Activated T-helper 1 cell treated with anti-CD3 and anti-CD28 coated beads, Interleukin-12 subunit alpha, Interleukin-12 subunit beta, Interleukin-2, Interleukin-4 antibody, amounts not matched to agents 30 ng/mL and 10 ng/mL and 1 ng/mL, durations not matched to agents 14 hours and 24 hours and 36 hours (primary cell): ENCODE data around the gene SPAG8. TPM values are rescaled to one million over a fixed set of nuclear protein-coding genes. Genes with fewer than 3 reads are reported as not detected.
A peak's percentile ranks its signal among the peaks of the same experiment; 100 is the strongest.

Source experiments
- DNase-seq: peaks from one replicate; pipeline ENCODE4 v3.0.0; 2021; ENCODE audit warnings: low spot score
- H3K27ac Mint-ChIP-seq: one replicate; pipeline ENCODE4 v1.8.0; 2021; ENCODE audit warnings: mild to moderate bottlenecking, mixed read lengths
- H3K27me3 Mint-ChIP-seq: one replicate; pipeline ENCODE4 v1.8.0; 2022; ENCODE audit warnings: mild to moderate bottlenecking, moderate library complexity, mixed read lengths; ENCODE audit not compliant: insufficient read depth
- H3K36me3 Mint-ChIP-seq: one replicate; pipeline ENCODE4 v1.8.0; 2021; ENCODE audit warnings: low read depth, mixed read lengths
- H3K4me1 Mint-ChIP-seq: one replicate; pipeline ENCODE4 v1.8.0; 2021; ENCODE audit warnings: low read depth, mixed read lengths
- H3K4me3 Mint-ChIP-seq: one replicate; pipeline ENCODE4 v1.8.0; 2021; ENCODE audit warnings: mild to moderate bottlenecking, moderate library complexity, mixed read lengths
- H3K9me3 Mint-ChIP-seq: one replicate; pipeline ENCODE4 v1.8.0; 2021; ENCODE audit warnings: mixed read lengths
- intact Hi-C: fragments of 100-400 bp; cut with micrococcal nuclease; formaldehyde crosslinking; loops from one replicate; pipeline ENCODE4 v1.15.1; 2024
- total RNA-seq: library from RNA; stranded (reverse); gene quantifications from 2 replicates; pipeline ENCODE4 v1.2.3, GENCODE V29; 2022

SPAG8 gene, protein sequence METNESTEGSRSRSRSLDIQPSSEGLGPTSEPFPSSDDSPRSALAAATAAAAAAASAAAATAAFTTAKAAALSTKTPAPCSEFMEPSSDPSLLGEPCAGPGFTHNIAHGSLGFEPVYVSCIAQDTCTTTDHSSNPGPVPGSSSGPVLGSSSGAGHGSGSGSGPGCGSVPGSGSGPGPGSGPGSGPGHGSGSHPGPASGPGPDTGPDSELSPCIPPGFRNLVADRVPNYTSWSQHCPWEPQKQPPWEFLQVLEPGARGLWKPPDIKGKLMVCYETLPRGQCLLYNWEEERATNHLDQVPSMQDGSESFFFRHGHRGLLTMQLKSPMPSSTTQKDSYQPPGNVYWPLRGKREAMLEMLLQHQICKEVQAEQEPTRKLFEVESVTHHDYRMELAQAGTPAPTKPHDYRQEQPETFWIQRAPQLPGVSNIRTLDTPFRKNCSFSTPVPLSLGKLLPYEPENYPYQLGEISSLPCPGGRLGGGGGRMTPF
- total RNA-seq = 0.66 and 1.0 TPM in 2 replicates

DNA sequence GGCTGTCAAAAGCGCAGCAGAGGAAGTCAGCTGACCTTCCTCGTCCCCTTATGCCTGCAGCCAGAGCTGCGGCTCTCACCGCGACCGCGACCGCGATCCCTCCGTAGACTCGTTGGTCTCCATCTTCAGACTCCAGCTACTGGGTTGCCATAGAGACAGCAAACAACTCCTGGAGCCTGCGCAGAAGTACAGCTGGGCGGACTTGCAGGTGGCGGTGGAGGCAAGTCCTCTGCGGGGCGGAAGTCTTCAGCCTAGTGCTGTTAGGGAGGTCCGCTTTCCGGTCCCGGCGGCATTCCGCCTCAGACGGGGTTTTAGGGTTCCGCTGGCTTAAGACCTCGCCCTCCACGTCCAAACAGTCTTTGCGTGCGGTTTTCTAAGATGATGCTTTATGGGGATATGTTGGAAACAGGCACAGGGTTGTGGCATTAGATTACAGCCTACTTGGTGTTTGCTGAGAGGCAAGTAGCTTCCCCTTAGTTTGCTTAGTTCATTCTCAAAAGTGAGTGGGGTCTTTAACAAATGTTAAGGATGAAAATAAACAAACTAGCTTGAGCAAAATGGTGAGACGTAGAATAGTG lies at the start of gene SPAG8:
SPAG8 (minus strand) TSS at position 238 of the 578 bp plus-strand sequence; CDS start at position 123, 115 bp downstream.
- H3K4me1 Mint-ChIP-seq = peaks cover 31% of the 10 kb centered on the region
- H3K27ac Mint-ChIP-seq = peak within 1 kb of the TSS; percentile 85
- peak; percentile 95 for DNase-seq
- H3K36me3 Mint-ChIP-seq = peaks cover 20% of the 10 kb centered on the region
- no peaks in the 10 kb centered on the region for H3K9me3 Mint-ChIP-seq
- peak within 1 kb of the TSS; percentile 91 for H3K4me3 Mint-ChIP-seq
- no peaks in the 10 kb centered on the region for H3K27me3 Mint-ChIP-seq
- intact Hi-C loops = loop anchor here (1.0 to 10.0 kb wide), 6 partner anchors 22 to 1355 kb away; partner anchors contain the start of genes CREB3, DNAI1, FAM219A and GLIPR2

DNA sequence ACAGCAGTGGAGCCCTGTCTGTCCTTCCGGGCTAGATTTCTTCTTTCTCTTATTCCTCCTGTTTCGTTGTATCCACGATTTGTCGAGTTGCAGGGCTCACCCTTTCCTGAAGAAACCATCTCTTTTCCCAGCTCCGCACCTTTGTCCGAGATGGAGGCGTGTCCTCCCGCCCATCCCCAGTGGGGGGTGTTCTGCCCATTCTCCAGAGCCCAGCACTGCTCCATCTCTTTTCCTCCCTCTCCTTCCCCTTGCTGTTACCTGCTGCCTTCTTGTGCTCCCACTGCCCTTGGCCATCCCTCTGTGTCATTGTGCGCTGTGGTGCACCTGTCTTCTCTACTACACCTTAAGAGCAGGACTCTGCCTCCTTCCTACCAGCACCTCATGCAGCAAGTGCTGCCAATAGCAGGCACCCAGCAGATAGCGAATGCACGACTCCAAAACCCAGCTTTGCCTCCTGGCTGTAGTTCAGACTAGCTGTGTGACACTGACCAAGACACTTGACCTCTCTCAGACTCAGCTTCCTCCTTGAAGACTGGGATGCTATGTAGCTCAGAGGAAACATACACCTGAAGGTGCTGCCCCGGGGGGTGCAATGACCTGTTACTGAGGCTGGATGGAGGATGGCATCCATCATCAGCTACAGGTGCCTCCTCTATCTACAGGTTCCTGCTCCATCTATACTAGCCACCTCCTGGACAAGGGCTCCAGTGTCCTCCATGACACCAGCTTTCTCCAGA lies 49.3 kb upstream of the SPAG8 start:
- H3K4me3 Mint-ChIP-seq = no peak overlapping the region
- intact Hi-C loops = no loop called here
- no peak for DNase-seq
- H3K27me3 Mint-ChIP-seq = peaks cover 6% of the 10 kb centered on the region
- no peaks in the 10 kb centered on the region for H3K36me3 Mint-ChIP-seq
- no peaks in the 10 kb centered on the region for H3K9me3 Mint-ChIP-seq
- no peaks in the 10 kb centered on the region for H3K4me1 Mint-ChIP-seq
- H3K27ac Mint-ChIP-seq = no peak overlapping the region

- H3K27ac Mint-ChIP-seq = no peak overlapping the region
- H3K36me3 Mint-ChIP-seq = no peaks in the 10 kb centered on the region
- no peak overlapping the region for H3K4me3 Mint-ChIP-seq
- no peaks in the 10 kb centered on the region for H3K9me3 Mint-ChIP-seq
- intact Hi-C loops = no loop called here
- DNase-seq = no peak
- peaks cover 6% of the 10 kb centered on the region for H3K27me3 Mint-ChIP-seq
- H3K4me1 Mint-ChIP-seq = no peaks in the 10 kb centered on the region
These were observed 47.9 kb upstream of the SPAG8 start for GRCh38 chr9:35859990-35860339.

- no peak for DNase-seq
- Mint-ChIP-seq H3K4me1 (no peaks in the 10 kb centered on the region), H3K36me3 (no peaks in the 10 kb centered on the region), H3K27me3 (peaks cover 6% of the 10 kb centered on the region), H3K4me3 (no peak overlapping the region), H3K27ac (no peak overlapping the region), H3K9me3 (no peaks in the 10 kb centered on the region)
- intact Hi-C loops = no loop called here
These were observed 47.4 kb upstream of the SPAG8 start for GRCh38 chr9:35859310-35859989.

DNA sequence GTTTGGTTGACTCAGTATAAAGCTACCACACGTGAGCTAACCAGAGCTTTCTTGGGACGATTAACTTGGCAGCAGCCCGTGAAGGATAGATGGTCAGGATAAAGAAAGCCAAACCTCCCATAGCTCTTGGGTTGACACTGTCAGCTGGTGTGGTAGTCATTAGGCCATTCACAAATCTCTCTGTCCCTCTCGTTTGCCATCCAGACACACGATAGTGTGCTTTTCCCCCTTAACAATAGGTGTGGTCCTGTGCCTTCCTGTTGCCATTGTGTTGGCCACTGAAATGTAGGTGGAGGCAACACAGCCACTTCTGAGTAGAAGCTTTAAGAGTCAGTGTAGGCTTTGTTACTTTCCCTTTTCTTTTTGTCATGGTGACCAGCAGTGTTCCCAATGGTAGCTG lies 46.4 kb upstream of the SPAG8 start:
- Mint-ChIP-seq H3K9me3 (no peaks in the 10 kb centered on the region), H3K4me1 (no peaks in the 10 kb centered on the region), H3K36me3 (no peaks in the 10 kb centered on the region), H3K27me3 (peaks cover 6% of the 10 kb centered on the region), H3K27ac (no peak overlapping the region), H3K4me3 (no peak overlapping the region)
- intact Hi-C loops = no loop called here
- DNase-seq = no peak

- no peak for DNase-seq
- intact Hi-C loops = no loop called here
- Mint-ChIP-seq H3K27ac (no peak overlapping the region), H3K4me3 (no peak overlapping the region), H3K9me3 (no peaks in the 10 kb centered on the region), H3K36me3 (no peaks in the 10 kb centered on the region), H3K27me3 (peaks cover 3% of the 10 kb centered on the region), H3K4me1 (no peaks in the 10 kb centered on the region)
These were observed 44.8 kb upstream of the SPAG8 start for GRCh38 chr9:35856882-35857281.

GRCh38 chr9:35856206-35856605 lies 44.1 kb upstream of the SPAG8 start:
- Mint-ChIP-seq H3K36me3 (no peaks in the 10 kb centered on the region), H3K4me3 (no peak overlapping the region), H3K4me1 (no peaks in the 10 kb centered on the region), H3K27me3 (no peaks in the 10 kb centered on the region), H3K27ac (no peak overlapping the region), H3K9me3 (no peaks in the 10 kb centered on the region)
- DNase-seq = no peak
- intact Hi-C loops = no loop called here

GRCh38 chr9:35854091-35854762 lies 42.2 kb upstream of the SPAG8 start:
- H3K27ac Mint-ChIP-seq = no peak overlapping the region
- intact Hi-C loops = no loop called here
- H3K27me3 Mint-ChIP-seq = peaks cover 2% of the 10 kb centered on the region
- H3K36me3 Mint-ChIP-seq = no peaks in the 10 kb centered on the region
- H3K4me3 Mint-ChIP-seq = no peak overlapping the region
- no peaks in the 10 kb centered on the region for H3K4me1 Mint-ChIP-seq
- no peak for DNase-seq
- no peaks in the 10 kb centered on the region for H3K9me3 Mint-ChIP-seq

DNA sequence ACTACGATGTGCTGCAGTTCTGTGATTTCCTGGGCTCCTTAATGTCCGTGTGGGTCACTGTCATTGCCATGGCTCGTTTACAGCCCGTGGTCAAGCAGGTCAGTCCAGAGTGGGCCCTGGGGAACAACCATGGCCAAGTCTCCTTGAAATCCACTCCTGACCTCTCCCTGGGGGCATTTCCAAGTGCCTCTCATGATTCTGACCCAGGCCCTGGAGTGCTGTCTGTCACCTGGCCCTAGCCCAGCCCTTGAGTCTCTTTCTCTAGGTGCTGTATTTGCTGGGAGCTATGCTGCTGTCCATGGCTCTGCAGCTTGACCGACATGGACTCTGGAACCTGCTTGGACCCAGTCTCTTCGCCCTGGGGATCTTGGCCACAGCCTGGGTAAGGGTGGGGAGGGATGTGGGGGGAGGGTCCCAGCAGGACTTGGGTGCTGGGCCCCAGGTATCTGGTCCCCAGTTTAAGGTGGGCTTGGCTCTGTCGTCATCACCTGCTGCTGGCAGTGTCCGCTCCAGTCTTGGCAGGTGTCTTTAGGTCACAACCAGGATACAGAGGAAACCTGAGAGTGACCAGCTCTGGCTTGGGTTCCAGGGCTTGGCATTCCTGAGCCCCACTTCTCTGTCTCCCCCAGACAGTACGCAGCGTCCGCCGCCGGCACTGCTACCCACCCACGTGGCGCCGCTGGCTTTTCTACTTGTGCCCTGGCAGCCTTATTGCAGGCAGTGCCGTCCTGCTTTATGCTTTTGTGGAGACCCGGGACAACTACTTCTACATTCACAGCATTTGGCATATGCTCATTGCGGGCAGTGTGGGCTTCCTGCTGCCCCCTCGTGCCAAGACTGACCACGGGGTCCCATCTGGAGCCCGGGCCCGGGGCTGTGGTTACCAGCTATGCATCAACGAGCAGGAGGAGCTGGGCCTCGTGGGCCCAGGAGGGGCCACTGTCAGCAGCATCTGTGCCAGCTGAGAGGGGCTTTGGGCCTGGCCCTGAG lies 41.1 kb upstream of the SPAG8 start:
- DNase-seq = no peak
- Mint-ChIP-seq H3K9me3 (no peaks in the 10 kb centered on the region), H3K4me3 (no peak overlapping the region), H3K36me3 (no peaks in the 10 kb centered on the region), H3K27ac (no peak overlapping the region), H3K27me3 (peaks cover 2% of the 10 kb centered on the region), H3K4me1 (peaks cover 2% of the 10 kb centered on the region)
- intact Hi-C loops = no loop called here

DNA sequence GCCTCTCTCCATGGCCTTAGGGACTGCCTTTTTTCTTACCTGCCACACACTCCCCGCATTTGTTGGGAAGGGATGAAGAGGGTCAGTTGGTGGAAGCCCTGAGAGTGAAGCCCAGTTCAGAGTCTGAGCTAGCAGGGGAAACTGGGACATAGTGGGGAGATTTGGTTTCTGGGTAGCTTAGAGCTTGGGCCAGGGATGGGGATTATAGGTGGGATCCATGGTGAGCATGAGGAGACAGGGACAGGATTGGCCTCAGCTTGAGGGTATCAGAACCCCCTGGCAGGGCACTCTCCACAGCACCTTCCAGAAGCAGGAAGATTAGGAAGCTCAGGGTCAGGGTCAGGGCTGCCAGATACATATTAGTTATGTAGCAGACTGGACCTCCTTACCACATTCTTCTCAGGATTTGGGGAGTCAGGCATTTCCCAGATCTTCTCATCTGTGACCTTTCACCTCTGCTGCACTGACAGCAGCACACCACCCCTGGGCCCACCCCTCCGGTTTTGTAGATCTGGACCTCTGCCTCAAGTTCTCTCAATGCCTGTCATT lies 40.3 kb upstream of the SPAG8 start:
- intact Hi-C loops = no loop called here
- H3K4me1 Mint-ChIP-seq = peaks cover 6% of the 10 kb centered on the region
- no peak for DNase-seq
- H3K36me3 Mint-ChIP-seq = no peaks in the 10 kb centered on the region
- H3K9me3 Mint-ChIP-seq = no peaks in the 10 kb centered on the region
- no peak overlapping the region for H3K4me3 Mint-ChIP-seq
- no peak overlapping the region for H3K27ac Mint-ChIP-seq
- H3K27me3 Mint-ChIP-seq = peaks cover 2% of the 10 kb centered on the region

DNA sequence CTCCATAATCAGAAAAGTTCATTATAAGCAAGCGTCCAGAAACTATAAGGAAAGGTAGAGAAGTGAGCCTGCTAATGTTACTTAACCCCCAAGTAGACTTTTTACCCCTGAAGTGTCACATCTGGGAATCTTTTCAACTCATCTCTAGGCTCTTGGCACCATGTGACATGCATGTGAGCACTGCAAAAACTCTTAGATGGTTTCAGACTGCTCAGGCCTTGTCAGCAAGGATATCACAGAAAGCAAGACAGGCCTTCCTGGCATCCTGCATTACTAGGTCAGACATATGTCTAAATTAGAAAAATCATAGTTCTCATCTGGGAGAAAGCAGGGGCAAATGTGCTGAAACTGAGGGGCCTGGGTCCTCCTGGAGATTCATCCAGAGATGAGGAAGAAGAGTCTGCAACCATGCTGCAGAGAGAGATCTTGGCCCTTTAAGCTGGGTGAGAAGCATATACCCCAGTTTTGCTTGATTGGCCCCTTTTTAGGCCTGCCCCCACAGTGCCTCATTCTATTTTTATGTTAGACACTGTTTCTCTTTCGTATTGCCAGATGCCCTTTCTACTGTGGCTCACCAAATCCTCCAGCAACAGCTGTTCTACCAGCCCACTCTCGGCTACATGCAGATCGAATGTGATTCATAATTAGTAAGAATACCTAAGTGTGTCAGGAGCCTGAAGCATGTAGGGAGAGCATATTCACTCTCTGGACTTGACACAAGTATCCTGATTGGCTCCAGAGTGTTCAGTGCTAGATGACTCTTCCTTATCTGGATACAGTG lies 35.9 kb upstream of the SPAG8 start:
- DNase-seq = no peak
- Mint-ChIP-seq H3K27me3 (peaks cover 5% of the 10 kb centered on the region), H3K36me3 (no peaks in the 10 kb centered on the region), H3K4me1 (peaks cover 30% of the 10 kb centered on the region), H3K27ac (no peak overlapping the region), H3K9me3 (no peaks in the 10 kb centered on the region), H3K4me3 (no peak overlapping the region)
- intact Hi-C loops = no loop called here
